Measurements from ENCODE around the gene NEMF.
"Not testable (repeated sequence)": the region's sequence is repeated elsewhere in the genome, so short reads cannot be mapped to it uniquely, and the experiment has no call there.

Gene NEMF

DNA sequence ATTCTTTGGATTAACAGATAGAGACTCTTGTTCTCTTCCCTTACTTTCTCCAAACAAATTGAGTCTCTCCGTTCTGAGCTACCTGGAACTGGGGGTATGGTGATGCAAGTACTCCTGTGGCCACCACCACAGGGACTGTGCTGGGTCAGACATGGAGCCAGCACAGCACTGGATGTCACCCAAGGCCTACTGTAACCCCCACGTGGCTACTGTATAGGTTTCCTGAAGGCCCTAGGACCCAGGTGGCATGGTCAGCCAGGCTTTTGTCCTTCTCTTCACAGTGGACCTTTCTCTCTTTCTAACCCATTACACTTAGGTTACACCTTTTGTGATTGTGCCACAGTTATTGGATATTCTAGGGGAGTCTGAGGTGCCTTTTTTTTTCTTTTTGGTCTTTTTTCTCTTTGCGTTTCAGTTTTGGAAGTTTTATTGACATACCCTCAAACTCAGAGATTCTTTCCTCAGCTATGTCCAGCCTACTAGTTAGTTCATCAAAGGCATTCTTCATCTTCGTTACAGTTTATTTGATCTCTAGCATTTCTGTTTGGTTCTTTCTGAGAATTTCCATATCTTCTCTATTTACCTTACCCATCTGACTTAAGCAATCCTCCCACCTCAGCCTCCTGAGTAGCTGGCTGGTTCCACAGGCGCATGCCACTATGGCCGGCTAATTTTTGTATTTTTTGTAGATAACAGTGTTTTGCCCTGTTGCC lies 90.6 kb downstream of the NEMF start:
- Histone ChIP-seq H3K27me3 (replicated peaks in 2 of 5; ENCODE audit: control insufficient read depth in 4 of 5, insufficient read depth in 5 of 5, low read length in 4 of 5) (no peaks in the 10 kb centered on the region), H3K9me3 (ENCODE audit: control extremely low read depth in 1 of 5, control insufficient read depth in 4 of 5, insufficient read depth in 2 of 5, low read depth in 1 of 5, low read length in 4 of 5) (no peaks in the 10 kb centered on the region), H3K27ac (ENCODE audit: insufficient read depth in 1 of 2, low read depth in 1 of 2, low read length in 2 of 2, poor library complexity in 1 of 2, severe bottlenecking in 2 of 2) (no peak overlapping the region), H3K4me1 (ENCODE audit: control extremely low read depth in 1 of 4, control insufficient read depth in 4 of 4, insufficient read depth in 4 of 4, low read length in 3 of 4) (peaks cover under 1 to 4% (median 4%) of the 10 kb centered on the region in 4 experiments), H3K36me3 (ENCODE audit: control insufficient read depth in 4 of 4, insufficient read depth in 4 of 4, low read length in 3 of 4) (no peaks in the 10 kb centered on the region), H3K4me3 (ENCODE audit: control insufficient read depth in 1 of 7, extremely low read depth in 1 of 7, insufficient read depth in 4 of 7, low read depth in 2 of 7, low read length in 6 of 7) (no peak overlapping the region)
- CTCF ChIA-PET, result no interaction called here
- no peak for DNase-seq
- WGBS (ENCODE audit: insufficient coverage), result 100% methylated on average over 2 of the region's 6 CpGs
- POLR2A ChIA-PET, result no interaction called here

DNA sequence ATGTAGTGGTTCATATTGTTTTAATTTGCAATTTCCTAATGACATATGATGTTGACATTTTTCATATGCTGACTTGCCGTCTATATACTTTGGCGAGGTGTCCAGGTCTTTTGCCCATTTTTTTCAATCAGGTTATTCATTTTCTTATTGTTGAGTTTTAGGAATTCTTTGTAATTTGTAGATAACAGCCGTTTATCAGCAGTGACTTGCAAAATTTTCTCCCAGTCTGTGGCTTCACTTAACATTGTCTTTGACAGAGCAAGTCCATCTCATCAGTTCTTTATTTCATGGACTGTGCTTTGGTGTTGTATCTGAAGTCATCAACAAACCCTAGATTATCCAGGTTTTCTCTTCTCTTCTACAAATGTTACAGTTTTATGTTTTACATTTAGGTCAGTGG lies 97.2 kb downstream of the NEMF start:
- WGBS (ENCODE audit: insufficient coverage), result no CpG with 5 or more reads among the region's 3 CpGs
- Histone ChIP-seq H3K27ac (ENCODE audit: insufficient read depth in 1 of 2, low read depth in 1 of 2, low read length in 2 of 2, poor library complexity in 1 of 2, severe bottlenecking in 2 of 2) (no peak overlapping the region), H3K9me3 (ENCODE audit: control extremely low read depth in 1 of 5, control insufficient read depth in 4 of 5, insufficient read depth in 2 of 5, low read depth in 1 of 5, low read length in 4 of 5) (peaks cover 0 to 1% (median 0%) of the 10 kb centered on the region in 5 experiments), H3K4me1 (ENCODE audit: control extremely low read depth in 1 of 4, control insufficient read depth in 4 of 4, insufficient read depth in 4 of 4, low read length in 3 of 4) (no peaks in the 10 kb centered on the region), H3K27me3 (replicated peaks in 2 of 5; ENCODE audit: control insufficient read depth in 4 of 5, insufficient read depth in 5 of 5, low read length in 4 of 5) (no peaks in the 10 kb centered on the region), H3K4me3 (ENCODE audit: control insufficient read depth in 1 of 7, extremely low read depth in 1 of 7, insufficient read depth in 4 of 7, low read depth in 2 of 7, low read length in 6 of 7) (no peak overlapping the region), H3K36me3 (ENCODE audit: control insufficient read depth in 4 of 4, insufficient read depth in 4 of 4, low read length in 3 of 4) (peaks cover 0 to 4% (median 0%) of the 10 kb centered on the region in 4 experiments)
- CTCF ChIA-PET, result no interaction called here
- DNase-seq, result no peak
- POLR2A ChIA-PET, result no interaction called here

DNA sequence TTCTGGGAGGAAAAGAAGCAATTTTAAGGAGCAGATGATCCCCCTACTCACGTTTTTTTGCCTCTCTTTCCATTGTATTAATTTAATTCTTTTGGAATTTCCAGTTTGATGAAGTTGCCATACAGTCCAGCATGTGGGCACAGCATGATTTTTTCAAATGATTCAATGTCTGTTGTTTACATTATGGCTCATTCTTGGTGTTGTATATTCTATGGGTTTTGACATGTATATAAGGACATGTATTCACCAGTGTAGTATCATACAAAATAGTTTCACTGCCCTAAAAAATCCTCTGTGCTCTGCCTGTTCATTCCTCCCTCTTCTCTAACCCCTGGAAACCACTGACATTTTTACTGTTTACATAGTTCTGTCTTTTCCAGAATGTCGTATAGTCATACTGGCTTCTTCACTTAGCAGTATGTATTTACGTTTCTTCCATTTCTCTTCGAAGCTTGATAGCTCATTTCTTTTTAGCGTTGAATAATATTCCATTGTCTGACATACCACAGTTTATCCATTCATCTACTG lies 98.0 kb downstream of the NEMF start:
- no peaks in the 10 kb centered on the region for H3K27me3 ChIP-seq (replicated peaks in 2 of 5; ENCODE audit: control insufficient read depth in 4 of 5, insufficient read depth in 5 of 5, low read length in 4 of 5)
- WGBS (ENCODE audit: insufficient coverage), result 100% methylated on average over 4 of the region's 5 CpGs
- peaks cover 0 to 4% (median 0%) of the 10 kb centered on the region in 4 experiments for H3K36me3 ChIP-seq (ENCODE audit: control insufficient read depth in 4 of 4, insufficient read depth in 4 of 4, low read length in 3 of 4)
- CTCF ChIA-PET, result no interaction called here
- POLR2A ChIA-PET, result no interaction called here
- no peaks in the 10 kb centered on the region for H3K4me1 ChIP-seq (ENCODE audit: control extremely low read depth in 1 of 4, control insufficient read depth in 4 of 4, insufficient read depth in 4 of 4, low read length in 3 of 4)
- H3K4me3 ChIP-seq (ENCODE audit: control insufficient read depth in 1 of 7, extremely low read depth in 1 of 7, insufficient read depth in 4 of 7, low read depth in 2 of 7, low read length in 6 of 7), result no peak overlapping the region
- no peak overlapping the region for H3K27ac ChIP-seq (ENCODE audit: insufficient read depth in 1 of 2, low read depth in 1 of 2, low read length in 2 of 2, poor library complexity in 1 of 2, severe bottlenecking in 2 of 2)
- DNase-seq, result no peak
- H3K9me3 ChIP-seq (ENCODE audit: control extremely low read depth in 1 of 5, control insufficient read depth in 4 of 5, insufficient read depth in 2 of 5, low read depth in 1 of 5, low read length in 4 of 5), result peaks cover 0 to 1% (median 0%) of the 10 kb centered on the region in 5 experiments

DNA sequence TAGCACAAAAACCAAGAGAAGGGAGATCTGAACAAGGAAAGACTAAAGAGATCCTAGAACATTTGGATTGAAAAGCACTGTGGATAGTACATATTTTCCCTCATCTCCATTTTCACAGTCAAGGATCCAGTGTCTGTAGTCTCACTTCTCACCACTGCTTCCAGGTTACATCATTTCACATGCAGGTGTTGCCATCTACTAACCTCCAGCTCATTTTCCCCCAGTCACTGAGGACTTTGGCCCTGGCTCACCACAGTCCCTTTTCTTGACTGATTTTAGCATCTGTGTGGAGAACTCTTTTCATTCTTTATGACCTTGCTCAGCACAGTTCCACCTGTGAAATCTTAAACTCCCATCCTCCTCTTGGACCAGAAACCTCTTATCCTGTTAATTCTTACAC lies 106.1 kb downstream of the NEMF start:
- POLR2A ChIA-PET, DNase-seq, CTCF ChIA-PET: not testable (repeated sequence)

DNA sequence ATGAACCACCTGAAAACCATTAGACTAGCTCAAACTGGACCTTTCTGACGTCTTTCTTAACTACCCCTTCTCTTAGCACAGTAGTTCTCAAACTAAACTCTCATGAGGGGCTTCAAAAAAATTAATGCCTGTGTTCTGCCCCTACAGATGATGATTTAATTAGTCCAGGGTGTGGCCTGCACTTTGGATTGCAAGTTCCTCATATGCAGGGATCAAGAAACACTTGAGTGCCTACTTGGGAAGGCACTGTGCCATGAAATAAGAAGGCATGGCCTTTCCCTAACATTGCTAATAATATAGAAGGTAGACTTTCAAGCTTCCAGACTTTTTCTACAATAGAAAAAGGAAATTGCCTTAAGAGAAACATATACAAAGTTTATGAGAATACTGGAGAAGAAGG lies 107.4 kb downstream of the NEMF start:
- POLR2A ChIA-PET, result no interaction called here
- Histone ChIP-seq H3K36me3 (ENCODE audit: control insufficient read depth in 4 of 4, insufficient read depth in 4 of 4, low read length in 3 of 4) (peaks cover 0 to 30% (median 12%) of the 10 kb centered on the region in 4 experiments), H3K4me1 (ENCODE audit: control extremely low read depth in 1 of 4, control insufficient read depth in 4 of 4, insufficient read depth in 4 of 4, low read length in 3 of 4) (no peaks in the 10 kb centered on the region), H3K9me3 (ENCODE audit: control extremely low read depth in 1 of 5, control insufficient read depth in 4 of 5, insufficient read depth in 2 of 5, low read depth in 1 of 5, low read length in 4 of 5) (no peaks in the 10 kb centered on the region), H3K27ac (ENCODE audit: insufficient read depth in 1 of 2, low read depth in 1 of 2, low read length in 2 of 2, poor library complexity in 1 of 2, severe bottlenecking in 2 of 2) (no peak overlapping the region), H3K4me3 (ENCODE audit: control insufficient read depth in 1 of 7, extremely low read depth in 1 of 7, insufficient read depth in 4 of 7, low read depth in 2 of 7, low read length in 6 of 7) (no peak overlapping the region), H3K27me3 (replicated peaks in 2 of 5; ENCODE audit: control insufficient read depth in 4 of 5, insufficient read depth in 5 of 5, low read length in 4 of 5) (no peaks in the 10 kb centered on the region)
- CTCF ChIA-PET, result no interaction called here
- DNase-seq, result no peak
- WGBS (ENCODE audit: insufficient coverage), result 100% methylated on average over 1 of the region's 1 CpG

More for the DNA sequence above, 106.1 kb downstream of the NEMF start:
- not testable (repeated sequence) for H3K9me3 ChIP-seq (ENCODE audit: control extremely low read depth in 1 of 5, control insufficient read depth in 4 of 5, insufficient read depth in 2 of 5, low read depth in 1 of 5, low read length in 4 of 5); H3K27me3 ChIP-seq (replicated peaks in 2 of 5; ENCODE audit: control insufficient read depth in 4 of 5, insufficient read depth in 5 of 5, low read length in 4 of 5); H3K4me1 ChIP-seq (ENCODE audit: control extremely low read depth in 1 of 4, control insufficient read depth in 4 of 4, insufficient read depth in 4 of 4, low read length in 3 of 4); H3K27ac ChIP-seq (ENCODE audit: insufficient read depth in 1 of 2, low read depth in 1 of 2, low read length in 2 of 2, poor library complexity in 1 of 2, severe bottlenecking in 2 of 2); H3K4me3 ChIP-seq (ENCODE audit: control insufficient read depth in 1 of 7, extremely low read depth in 1 of 7, insufficient read depth in 4 of 7, low read depth in 2 of 7, low read length in 6 of 7)
- H3K36me3 ChIP-seq (ENCODE audit: control insufficient read depth in 4 of 4, insufficient read depth in 4 of 4, low read length in 3 of 4), result peaks cover 0 to 26% (median 12%) of the 10 kb centered on the region in 4 experiments

DNA sequence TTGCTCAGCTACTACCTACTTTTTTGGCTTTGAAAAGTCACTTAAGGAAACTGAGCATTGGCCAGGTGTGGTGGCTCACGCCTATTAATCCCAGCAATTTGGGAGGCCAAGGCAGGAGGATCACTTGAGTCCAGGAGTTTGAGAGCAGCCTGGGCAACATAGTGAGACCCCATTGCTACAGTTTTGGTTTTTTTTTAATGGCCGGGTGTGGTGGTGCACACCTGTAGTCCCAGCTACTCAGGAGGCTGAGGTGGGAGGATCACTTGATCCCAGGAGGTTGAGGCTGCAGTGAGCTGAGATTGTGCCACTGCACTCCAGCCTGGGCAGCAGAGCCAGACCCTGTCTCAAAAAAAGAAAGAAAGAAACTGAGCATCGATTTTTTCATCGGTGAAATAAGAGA lies 116.9 kb downstream of the NEMF start:
- POLR2A ChIA-PET, result interaction anchor here (0.6 kb wide), 1 partner anchor 535 kb away, joined by 3 read pairs; no protein-coding TSS in a partner anchor
- CTCF ChIA-PET; H3K4me1 ChIP-seq (ENCODE audit: control extremely low read depth in 1 of 4, control insufficient read depth in 4 of 4, insufficient read depth in 4 of 4, low read length in 3 of 4); H3K27me3 ChIP-seq (replicated peaks in 2 of 5; ENCODE audit: control insufficient read depth in 4 of 5, insufficient read depth in 5 of 5, low read length in 4 of 5); H3K9me3 ChIP-seq (ENCODE audit: control extremely low read depth in 1 of 5, control insufficient read depth in 4 of 5, insufficient read depth in 2 of 5, low read depth in 1 of 5, low read length in 4 of 5); H3K36me3 ChIP-seq (ENCODE audit: control insufficient read depth in 4 of 4, insufficient read depth in 4 of 4, low read length in 3 of 4); DNase-seq; H3K4me3 ChIP-seq (ENCODE audit: control insufficient read depth in 1 of 7, extremely low read depth in 1 of 7, insufficient read depth in 4 of 7, low read depth in 2 of 7, low read length in 6 of 7); H3K27ac ChIP-seq (ENCODE audit: insufficient read depth in 1 of 2, low read depth in 1 of 2, low read length in 2 of 2, poor library complexity in 1 of 2, severe bottlenecking in 2 of 2): not testable (repeated sequence)
- WGBS (ENCODE audit: insufficient coverage), result 100% methylated on average over 2 of the region's 4 CpGs

DNA sequence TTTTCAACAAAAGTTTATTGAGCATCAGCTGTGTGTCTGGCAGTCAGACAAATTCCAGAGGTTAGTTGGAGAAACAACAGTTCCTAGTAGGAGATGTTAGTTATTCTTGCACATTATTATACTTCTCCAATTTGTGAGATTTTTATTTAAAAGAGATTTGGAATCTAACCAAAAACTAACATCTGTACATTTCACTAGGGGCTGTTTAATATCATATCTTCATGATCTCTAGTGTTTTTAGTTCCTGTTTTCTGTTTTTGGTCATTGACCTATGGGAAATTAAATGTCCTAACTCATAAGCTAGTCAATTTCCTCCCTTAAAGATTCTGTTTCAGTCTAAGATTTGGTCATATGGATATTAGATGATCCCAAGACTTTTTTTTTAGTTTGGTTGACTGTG lies 118.8 kb downstream of the NEMF start:
- ChIA-PET CTCF (interaction anchor here (0.6 to 1.0 kb wide), 2 partner anchors 33 to 107 kb away, joined by 3 read pairs; no protein-coding TSS in a partner anchor), POLR2A (interaction anchor here (0.7 kb wide), 1 partner anchor 35 kb away, joined by 5 read pairs; no protein-coding TSS in a partner anchor)
- H3K27me3 ChIP-seq (replicated peaks in 2 of 5; ENCODE audit: control insufficient read depth in 4 of 5, insufficient read depth in 5 of 5, low read length in 4 of 5), result no peaks in the 10 kb centered on the region
- H3K36me3 ChIP-seq (ENCODE audit: control insufficient read depth in 4 of 4, insufficient read depth in 4 of 4, low read length in 3 of 4), result peaks cover 0 to 6% (median 3%) of the 10 kb centered on the region in 4 experiments
- no peaks in the 10 kb centered on the region for H3K9me3 ChIP-seq (ENCODE audit: control extremely low read depth in 1 of 5, control insufficient read depth in 4 of 5, insufficient read depth in 2 of 5, low read depth in 1 of 5, low read length in 4 of 5)
- peaks cover 0 to 7% (median 4%) of the 10 kb centered on the region in 4 experiments for H3K4me1 ChIP-seq (ENCODE audit: control extremely low read depth in 1 of 4, control insufficient read depth in 4 of 4, insufficient read depth in 4 of 4, low read length in 3 of 4)
- peak in 2 of 3 donors; percentile 51 to 62 for DNase-seq
- no peak overlapping the region for H3K4me3 ChIP-seq (ENCODE audit: control insufficient read depth in 1 of 7, extremely low read depth in 1 of 7, insufficient read depth in 4 of 7, low read depth in 2 of 7, low read length in 6 of 7)
- H3K27ac ChIP-seq (ENCODE audit: insufficient read depth in 1 of 2, low read depth in 1 of 2, low read length in 2 of 2, poor library complexity in 1 of 2, severe bottlenecking in 2 of 2), result no peak overlapping the region
